CD1c-positive myeloid dendritic cell (primary cell): ENCODE results near the gene RCSD1.

ENCODE experiments used
- DNase-seq: peaks from one replicate; pipeline ENCODE4 v3.0.0-alpha.2; 2016; ENCODE audit errors: extremely low spot score

The RCSD1 gene

DNA sequence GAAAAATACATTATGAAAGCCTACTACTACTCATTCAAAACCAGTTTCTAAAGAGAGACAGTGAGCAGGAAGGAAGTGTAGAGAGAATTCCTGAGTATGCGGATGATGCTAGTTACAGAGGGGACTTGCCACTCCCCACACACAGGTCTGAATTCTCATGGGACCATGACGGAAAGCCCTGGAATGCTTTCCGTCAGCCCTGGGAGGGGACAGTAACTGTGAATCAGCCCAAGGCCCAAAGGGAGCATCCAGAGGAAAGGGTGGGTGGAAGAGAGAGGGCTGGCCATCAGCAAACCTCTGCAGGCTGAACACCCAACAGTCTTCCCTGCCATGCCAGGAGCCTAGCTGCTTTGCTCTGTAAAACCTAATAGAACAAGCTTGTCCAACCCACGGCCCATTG lies 36.4 kb downstream of the RCSD1 start:
- DNase-seq: no peak

DNA sequence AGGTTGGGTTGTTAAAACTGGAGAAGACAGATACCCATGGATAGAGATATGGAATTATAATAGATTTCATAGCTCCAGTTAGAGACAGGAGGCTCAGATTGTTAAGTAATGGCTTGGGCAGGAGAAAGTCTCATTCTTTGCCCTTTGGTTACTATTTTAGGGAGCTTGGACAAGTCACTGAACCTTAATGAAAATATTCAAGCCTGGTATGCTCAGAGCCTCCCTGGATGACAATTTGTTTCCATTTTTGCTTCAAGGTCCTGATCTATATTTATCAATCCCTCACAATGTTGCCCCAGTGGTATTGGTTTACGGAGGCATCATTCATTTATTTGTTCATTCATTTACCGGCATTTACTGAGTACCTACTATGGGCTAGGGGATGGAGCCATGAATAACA lies 37.5 kb downstream of the RCSD1 start:
- DNase-seq: no peak

DNA sequence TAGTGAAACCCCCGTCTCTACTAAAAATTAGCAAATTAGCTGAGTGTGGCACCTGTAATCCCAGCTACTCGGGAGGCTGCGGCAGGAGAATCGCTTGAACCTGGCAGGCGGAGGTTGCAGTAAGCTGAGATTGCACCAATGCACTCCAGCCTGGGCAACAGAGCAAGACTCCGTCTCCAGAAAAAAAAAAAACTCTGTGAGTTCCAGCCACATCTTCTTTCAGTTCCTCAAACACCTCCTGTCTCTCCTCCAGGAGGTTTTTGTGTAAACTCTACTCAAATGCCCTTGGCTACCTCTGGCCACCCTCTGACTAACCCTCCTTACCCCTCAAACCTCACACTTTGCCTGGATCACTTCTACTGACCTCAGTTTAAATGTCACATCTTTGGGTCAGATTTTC lies 38.1 kb downstream of the RCSD1 start:
- peak; percentile 50 for DNase-seq

DNA sequence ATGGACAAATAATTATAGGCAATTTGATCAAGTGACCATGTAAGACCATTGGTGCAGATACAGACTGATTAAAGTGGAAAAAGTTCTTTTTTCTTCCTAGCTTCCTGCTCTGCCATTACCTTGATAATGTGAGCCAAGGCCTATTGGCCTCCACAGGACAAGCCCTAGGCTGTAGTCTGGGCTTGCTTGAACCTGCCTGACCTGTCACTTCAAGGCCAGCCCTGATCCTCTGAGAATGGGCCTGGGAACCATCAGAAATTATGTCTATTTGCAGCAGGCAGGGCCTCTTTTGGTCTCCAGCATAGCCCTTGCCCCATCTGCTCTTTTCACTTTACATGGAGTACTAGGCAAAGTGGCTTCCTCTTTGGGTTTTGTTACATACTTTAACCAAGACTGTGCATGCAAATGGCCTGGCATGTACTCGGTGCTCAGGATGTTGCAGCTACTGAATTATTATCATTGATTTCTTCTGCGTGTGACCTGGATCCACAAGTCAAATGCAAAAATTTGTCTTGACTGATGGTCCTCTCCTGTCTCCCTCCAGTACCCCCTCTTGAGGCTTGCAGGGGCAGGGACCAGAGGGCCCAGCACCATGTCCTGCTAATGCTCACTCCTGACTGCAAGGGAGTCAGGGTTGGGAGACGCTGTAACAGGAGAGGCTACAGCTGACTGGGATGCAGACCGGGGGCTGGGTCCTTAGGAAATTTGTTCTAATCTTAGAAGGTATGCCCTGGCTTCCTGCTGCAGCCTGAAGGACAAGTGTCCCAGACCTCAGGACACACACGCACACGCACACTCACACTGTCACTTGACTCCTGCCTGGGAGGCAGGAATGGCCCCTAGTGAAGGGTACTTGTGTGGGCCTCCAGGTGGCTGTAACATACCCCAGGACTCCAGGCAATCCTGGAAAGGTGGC lies 39.4 kb downstream of the RCSD1 start:
- no peak for DNase-seq

DNA sequence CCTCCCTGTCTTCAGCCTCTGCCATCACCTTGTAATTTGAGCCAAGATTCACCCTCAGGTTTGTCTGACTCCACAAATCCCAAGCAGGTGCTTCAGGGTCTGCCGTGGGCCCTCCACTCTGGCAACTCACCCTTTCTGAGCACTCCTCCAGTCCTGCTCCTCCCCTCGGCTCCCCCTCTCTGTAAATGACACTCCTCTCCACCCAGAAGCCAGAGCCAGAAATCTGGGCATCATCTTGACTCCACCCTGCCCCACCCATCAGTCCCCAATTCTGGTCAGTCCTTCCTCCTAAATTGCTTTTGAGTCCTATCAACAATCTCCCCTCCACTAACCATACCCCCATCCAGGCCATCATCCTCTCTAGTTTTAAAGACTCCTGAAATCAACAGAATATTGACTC lies 40.5 kb downstream of the RCSD1 start:
- no peak for DNase-seq

DNA sequence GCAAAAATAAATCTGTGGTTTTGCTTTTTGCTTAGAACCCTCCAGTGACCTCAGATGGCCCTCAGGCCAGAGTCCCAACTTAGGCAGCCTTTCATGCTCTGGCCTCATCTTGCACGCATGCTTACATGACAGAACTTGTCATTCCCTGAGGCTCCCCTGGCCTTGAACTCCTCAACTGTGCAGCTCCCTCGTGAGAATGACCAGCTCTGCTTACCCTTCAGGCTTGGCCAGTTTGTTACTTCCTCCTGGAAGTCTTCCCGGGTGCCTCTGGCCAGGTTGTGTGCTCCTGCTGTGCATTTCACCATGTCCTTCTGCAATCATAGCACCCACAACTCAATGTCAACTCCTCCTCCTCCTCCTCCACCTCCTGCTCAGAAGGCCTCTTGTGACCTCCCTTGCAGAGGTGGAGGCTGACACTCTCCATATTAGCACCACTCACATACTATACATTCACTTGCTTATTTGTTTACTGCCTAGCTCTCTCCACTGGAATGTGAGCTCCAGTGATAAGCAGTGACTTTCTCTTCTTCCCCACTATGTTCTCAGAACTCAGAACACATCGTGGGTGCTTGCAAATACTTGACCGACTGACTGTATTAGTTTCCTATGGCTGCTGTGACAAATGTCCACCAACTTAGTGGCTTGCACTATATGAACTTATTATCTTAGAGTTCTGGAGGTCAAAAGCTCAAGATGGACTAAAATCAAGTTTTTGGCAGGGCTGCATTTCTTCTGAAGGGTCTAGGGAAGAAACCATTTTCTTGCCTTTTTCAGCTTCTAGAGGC lies 41.9 kb downstream of the RCSD1 start:
- DNase-seq: peak; percentile 66

DNA sequence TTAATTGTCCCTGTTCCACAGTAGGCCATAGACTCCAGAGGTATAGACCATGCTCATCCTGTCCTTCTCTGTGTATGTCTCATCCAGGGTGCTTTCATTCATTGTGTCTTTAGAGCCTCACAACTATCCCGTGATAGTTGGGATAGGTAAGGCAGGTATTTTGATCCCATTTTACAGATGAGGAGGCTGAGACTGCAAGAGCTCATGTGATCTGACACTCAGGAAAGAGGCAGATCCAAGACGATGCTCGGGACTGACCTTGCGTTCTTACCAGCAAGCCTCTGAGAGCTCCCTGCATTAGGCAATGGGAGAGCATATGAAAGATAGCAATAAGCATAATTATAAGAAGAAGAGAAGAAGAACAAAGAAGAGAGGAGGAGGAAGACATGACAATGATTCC lies 42.8 kb downstream of the RCSD1 start:
- no peak for DNase-seq

DNA sequence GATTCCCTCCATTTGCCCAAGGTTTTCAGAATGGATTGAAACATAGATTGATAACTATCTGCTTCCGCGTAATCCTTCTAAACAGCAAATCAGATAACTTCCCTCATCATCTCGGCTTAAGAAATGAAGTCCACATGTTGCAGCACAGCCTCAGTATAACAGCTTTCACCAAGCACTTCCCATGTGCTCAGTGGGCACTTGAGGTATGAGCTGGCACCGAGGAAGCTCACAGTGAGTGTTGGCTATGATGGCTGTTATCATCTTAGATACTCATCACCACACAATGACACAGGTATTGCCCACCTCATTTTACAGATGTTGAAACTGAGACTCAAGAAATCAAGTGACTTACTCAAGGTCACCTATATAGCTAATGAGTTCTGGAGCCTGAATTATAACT lies 43.2 kb downstream of the RCSD1 start:
- DNase-seq: peak; percentile 41

DNA sequence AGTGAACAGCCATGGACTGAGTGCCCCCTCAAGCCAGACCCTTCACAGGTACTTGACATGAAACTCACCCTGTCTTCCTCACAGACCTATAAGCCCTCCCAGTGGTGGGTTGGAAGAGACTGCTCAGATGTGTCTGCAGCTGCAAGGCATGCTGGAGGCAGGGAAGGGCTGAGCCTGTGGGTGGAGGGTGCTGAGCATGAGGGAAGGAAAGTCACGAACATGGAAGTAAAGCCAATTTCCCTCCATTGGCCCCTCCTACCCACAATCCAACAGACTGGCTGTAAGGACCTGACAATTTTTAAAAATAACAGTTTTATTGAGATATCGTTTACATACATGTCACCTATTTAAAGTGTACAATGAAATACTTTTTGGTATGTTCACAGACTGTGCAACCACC lies 44.1 kb downstream of the RCSD1 start:
- no peak for DNase-seq

DNA sequence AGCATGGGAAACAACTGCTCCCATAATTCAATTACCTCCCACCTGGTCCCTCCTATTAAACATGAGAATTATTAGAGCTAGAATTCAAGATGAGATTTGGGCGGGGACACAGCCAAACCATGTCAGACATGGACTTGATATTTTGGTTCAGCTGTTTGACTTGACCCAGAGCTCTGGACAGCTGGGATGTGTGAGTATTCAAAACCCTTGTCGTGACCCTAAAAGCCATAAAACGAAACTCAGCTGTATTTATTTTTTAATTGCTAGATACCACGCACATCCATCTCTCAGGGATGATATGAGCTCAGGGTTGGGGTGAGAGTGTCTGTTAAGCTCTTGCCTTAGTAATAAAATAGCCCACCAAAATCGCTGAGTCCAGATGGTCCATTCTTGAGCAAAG lies 45.4 kb downstream of the RCSD1 start:
- DNase-seq: no peak

DNA sequence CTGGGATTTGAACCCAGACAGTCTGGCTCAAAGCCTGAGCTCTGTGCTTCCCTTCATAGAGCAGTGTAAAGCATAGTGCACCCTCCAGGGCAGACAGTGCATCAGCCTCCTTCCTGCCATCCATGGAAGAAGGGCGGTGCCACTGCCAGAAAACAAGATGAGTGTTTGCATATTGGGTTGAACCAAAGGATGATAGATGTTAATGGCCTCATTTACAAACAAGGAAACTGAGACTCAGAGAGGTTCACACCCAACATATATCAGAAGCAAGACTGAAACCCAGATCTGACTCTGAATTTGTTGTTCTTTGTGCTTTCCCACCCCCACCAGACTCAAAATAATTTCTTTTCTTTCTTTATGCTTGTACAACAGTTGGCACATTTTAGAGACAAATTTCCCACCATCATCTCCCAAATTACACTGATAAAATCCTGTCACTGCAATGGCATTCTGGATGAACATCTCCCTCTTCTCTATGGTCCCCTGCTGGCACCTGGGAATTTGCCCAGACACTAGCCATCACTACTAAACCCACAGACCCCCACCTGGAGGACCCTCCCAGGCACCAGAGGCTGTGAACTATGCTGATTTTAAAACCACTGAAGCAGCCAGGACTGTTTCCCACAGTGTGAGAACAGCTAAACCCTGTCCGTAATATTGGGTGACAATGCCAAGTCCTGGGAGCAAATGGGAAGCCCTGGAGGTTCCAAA lies 46.3 kb downstream of the RCSD1 start:
- no peak for DNase-seq

DNA sequence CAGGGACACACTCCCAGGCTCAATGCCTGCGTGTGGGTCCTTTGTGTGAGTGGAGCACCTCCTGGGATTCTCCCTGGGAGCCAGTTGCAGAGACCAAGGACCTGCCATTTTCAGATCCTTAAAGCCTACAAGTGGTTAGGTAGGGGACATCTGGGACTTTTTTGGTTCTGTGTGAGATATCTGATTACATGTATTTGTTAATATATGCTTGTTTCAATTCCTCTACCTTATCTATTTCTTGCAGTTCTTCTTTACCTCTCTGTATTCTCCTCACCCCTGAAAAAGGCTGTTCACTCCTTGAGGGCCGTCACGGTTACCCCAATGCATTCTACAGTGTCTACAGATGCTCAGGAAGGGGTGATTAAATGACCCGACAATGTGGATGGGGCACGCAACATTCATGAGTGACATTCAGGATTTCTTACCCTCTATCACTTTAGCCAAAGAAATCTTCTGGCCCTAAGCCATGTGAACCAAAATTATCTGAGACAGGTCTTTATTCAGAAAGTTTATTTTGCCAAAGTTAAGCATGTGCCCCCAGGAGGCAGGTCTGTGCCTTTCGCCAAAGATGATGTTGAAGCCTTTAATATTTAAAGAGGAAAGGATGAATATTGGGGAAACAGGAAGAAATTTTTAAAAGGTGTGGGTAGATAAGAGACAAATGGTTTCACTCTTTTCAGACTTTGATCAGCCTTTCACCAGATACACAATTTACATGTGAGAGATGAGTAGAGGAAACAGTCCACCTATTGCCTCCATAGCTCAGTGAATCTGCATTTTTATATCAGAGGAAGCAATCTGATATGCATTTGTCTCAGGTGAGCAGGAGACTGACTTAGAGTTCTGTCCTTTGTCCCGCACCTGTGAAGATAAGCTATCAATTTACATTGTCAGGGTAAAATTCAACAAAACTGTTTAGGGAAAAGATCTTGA lies 47.1 kb downstream of the RCSD1 start:
- no peak for DNase-seq

DNA sequence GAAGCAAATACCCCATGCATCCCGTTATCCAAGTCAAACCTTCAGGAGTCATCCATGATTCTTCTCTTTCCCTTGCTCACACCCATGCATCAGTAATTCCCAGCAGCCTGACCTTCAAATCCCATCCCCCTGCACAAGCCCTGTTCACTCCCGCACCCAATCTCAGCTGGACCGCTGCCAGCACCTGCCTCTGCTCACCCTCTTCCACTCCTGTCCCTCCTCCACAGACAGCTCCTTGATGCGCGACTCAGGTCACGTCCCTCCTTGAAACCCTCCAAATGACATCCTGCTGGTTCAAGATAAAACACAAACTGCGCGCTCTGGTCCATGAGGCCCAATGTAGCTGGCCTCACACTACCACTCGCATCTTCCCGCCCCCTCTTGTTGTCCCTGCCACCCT lies 48.4 kb downstream of the RCSD1 start:
- DNase-seq: no peak

DNA sequence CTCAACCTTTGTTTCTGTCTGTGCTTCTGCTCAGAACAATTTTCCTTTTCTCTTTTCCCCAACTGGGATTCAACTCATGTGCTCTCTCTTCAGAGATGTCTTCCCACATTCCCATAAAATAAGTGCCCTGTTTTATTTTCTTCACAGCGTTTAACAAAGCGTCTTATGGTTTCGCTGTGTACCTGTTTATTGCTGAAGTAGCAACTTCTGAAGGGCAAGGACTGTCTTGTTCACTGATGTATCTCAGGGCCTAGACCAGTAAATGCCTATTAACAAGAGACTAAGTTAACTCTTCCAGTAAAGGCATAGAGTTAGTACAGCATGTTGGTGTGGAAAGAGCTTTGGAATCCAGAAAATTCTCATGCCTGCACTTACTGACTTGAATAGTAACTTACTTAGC lies 48.8 kb downstream of the RCSD1 start:
- no peak for DNase-seq

DNA sequence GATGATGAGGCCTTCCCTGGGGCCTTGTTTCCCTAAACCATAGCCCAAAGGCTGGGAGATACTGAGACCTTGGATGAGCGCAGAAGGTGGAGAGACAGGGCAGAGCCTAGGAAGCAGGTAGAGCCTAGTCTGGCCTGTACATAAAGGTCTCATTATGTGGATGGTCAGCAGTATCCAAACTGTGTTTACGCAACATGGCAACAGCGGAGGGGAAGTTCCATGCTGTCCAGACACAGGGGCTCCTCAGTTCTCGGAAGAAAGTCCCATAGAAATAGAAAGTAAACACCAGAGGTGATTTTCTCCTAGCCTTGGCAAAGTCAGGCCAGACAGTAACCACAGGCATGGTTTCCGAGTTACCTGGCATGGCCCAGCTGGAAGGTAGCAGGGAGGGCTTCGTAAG lies 49.7 kb downstream of the RCSD1 start:
- peak; percentile 40 for DNase-seq

DNA sequence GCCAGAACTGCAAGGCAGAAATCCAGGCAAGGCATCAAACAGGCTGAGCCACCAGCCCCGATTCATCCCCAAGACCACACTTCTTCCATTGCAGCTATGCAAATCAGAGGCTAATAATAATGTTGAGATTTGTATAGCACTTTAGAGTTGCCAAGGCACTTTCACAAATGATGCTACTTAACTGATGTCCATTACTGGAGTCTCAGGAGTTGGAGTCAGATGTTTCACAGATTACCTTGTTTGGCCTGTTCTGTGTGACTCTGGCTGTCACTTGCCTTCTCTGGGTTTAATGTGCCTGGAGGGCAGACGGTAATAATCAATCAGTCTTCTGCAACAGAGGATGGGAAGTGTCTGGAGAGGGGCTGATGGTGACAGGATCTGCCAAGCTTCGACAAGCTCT lies 51.0 kb downstream of the RCSD1 start:
- DNase-seq: no peak

DNA sequence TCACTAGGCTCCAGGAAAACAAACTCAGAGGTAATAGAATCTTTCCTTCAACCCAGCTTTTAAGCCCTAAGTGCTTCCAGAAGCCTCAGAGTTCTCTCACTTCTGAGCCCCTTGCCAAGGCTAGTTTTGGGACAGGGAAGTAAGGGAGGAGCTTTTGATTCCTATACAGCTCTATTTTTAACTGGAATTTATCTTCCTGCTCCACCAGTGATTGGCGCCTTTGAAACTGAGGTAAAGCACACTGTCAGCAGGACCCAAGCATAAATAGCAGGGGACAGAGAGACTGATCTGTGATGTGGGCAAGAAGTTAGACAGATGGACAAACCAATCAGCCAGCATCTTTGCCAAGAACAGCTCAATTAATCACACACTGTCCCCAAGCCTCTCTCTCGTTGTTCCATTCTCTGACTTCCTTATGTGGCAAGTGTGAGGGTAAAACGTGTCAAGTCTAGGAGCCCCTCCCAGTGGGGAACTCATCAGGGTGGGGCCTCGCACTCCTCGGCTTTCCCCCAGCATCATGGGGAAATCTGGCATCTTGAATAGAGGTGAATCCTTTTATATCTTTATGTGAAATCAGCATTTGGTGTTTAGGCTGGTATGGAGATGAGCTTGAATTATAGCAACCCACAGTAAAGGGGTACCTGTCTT lies 51.5 kb downstream of the RCSD1 start:
- no peak for DNase-seq

DNA sequence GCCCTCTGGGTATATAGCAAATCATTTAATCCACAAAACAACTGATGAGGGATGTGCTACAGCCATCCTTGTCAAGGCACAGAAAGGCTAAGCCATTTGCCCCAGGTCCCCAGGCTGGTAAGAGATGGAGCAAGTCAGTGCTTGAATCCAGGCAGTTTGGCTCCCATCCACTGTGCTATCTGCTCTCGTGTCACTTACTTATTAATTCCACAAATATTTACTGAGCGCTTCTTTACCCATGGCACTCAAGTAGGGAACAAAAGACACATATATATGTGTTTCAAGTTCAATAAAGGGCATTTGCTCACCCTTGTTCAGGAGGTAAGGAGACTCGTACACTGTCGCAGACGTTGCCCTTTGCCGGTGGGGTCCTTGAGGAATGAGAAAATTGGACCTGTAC lies 53.2 kb downstream of the RCSD1 start:
- no peak for DNase-seq

DNA sequence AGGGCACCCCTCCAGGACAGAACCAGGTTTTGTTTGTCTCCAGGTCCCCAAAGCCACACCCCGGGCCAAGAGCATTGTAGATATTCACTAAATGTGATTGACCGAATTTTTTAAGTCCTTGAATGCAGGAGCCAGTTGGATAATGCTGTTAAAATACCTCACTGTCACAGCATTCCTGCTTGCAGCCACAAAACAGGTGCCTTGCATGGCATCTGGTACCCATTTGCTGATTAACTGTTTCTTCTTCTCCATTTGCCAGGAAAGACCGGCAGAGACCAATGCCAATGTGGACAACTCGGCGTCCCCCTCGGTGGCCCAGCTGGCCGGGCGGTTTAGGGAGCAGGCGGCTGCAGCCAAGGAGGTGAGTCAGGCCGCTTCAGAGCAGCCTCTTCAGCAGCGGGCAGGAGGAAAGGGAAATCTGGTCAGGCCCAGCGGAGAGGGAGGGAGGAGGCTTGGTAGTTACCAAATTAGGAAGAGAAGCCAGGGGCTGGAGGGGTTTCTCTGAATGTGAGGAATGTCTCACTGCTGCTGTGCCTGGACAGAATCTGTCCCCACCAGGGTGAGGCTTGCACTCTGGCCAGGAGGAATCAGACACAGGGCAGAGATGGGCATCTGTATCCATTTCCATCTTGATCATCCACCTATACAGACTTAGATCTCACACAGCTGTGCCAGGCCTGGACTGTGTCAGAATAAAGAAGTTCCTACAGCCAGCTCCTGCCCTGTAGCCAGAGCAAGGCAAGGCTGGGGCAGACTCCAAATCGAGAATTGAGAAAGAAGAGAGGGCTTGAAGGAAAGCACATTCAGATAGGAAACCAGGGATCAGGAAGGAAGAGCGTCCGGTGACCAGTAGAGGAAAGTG lies 53.8 kb downstream of the RCSD1 start:
- no peak for DNase-seq

DNA sequence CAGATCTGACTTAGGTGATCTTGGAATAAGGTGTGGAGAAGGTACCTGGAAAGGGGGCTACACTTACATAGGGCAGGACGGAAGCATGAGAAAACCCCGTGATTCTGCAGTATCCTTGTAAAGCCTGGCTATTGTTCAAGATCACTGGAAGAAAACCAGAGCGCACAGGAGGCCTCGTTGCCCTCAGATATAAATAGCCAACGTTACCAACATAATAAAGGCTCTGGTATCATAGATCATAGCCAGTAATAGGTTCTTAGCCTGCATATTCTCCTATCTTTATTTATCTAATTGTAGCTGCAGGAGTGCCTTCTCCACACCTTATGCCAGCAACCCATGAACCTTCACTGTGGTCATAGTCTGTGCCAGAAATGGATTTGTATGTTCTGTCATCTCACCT lies 55.8 kb downstream of the RCSD1 start:
- no peak for DNase-seq
